ENCODE results near the gene ASTN1.

ASTN1 gene

GRCh38 chr1:177206831-177207355, 42.4 kb upstream of the ASTN1 start:
- Histone ChIP-seq H3K4me3 (replicated peaks; ENCODE audit: low read depth, low read length) (no peak overlapping the region), H3K27me3 (replicated peaks; ENCODE audit: control insufficient read depth, insufficient read depth, low read length) (peaks cover 1% of the 10 kb centered on the region; the same call in 1 of the 2 replicates), H3K36me3 (ENCODE audit: control insufficient read depth, insufficient read depth, low read length) (no peaks in the 10 kb centered on the region)
- no peak for DNase-seq (ENCODE audit: extremely low read depth, insufficient read length)
- no peak for TF ChIP-seq CTCF (IDR thresholded peaks at IDR 0.05; ENCODE audit: insufficient read depth, low read length, poor library complexity, severe bottlenecking)

GRCh38 chr1:177200290-177200689, 35.8 kb upstream of the ASTN1 start:
- Histone ChIP-seq H3K27me3 (replicated peaks; ENCODE audit: control insufficient read depth, insufficient read depth, low read length) (no peaks in the 10 kb centered on the region), H3K4me3 (replicated peaks; ENCODE audit: low read depth, low read length) (no peak overlapping the region), H3K36me3 (ENCODE audit: control insufficient read depth, insufficient read depth, low read length) (no peaks in the 10 kb centered on the region)
- no peak for TF ChIP-seq CTCF (IDR thresholded peaks at IDR 0.05; ENCODE audit: insufficient read depth, low read length, poor library complexity, severe bottlenecking)
- no peak for DNase-seq (ENCODE audit: extremely low read depth, insufficient read length)

GRCh38 chr1:177198243-177198642, 33.7 kb upstream of the ASTN1 start:
- no peak for TF ChIP-seq CTCF (IDR thresholded peaks at IDR 0.05; ENCODE audit: insufficient read depth, low read length, poor library complexity, severe bottlenecking)
- no peak for DNase-seq (ENCODE audit: extremely low read depth, insufficient read length)
- H3K27me3 ChIP-seq (replicated peaks; ENCODE audit: control insufficient read depth, insufficient read depth, low read length) = no peaks in the 10 kb centered on the region
- no peak overlapping the region for H3K4me3 ChIP-seq (replicated peaks; ENCODE audit: low read depth, low read length)
- no peaks in the 10 kb centered on the region for H3K36me3 ChIP-seq (ENCODE audit: control insufficient read depth, insufficient read depth, low read length)

- no peak for TF ChIP-seq CTCF (IDR thresholded peaks at IDR 0.05; ENCODE audit: insufficient read depth, low read length, poor library complexity, severe bottlenecking)
- Histone ChIP-seq H3K4me3 (replicated peaks; ENCODE audit: low read depth, low read length) (no peak overlapping the region), H3K36me3 (ENCODE audit: control insufficient read depth, insufficient read depth, low read length) (no peaks in the 10 kb centered on the region), H3K27me3 (replicated peaks; ENCODE audit: control insufficient read depth, insufficient read depth, low read length) (no peaks in the 10 kb centered on the region)
- DNase-seq (ENCODE audit: extremely low read depth, insufficient read length) = no peak
These were observed 25.9 kb upstream of the ASTN1 start for GRCh38 chr1:177190308-177190970.

- no peak for DNase-seq (ENCODE audit: extremely low read depth, insufficient read length)
These were observed 22.1 kb upstream of the ASTN1 start for GRCh38 chr1:177186639-177187038.

More at GRCh38 chr1:177186639-177187038, 22.1 kb upstream of the ASTN1 start:
- H3K36me3 ChIP-seq (ENCODE audit: control insufficient read depth, insufficient read depth, low read length) = no peaks in the 10 kb centered on the region
- H3K4me3 ChIP-seq (replicated peaks; ENCODE audit: low read depth, low read length) = no peak overlapping the region
- no peak for TF ChIP-seq CTCF (IDR thresholded peaks at IDR 0.05; ENCODE audit: insufficient read depth, low read length, poor library complexity, severe bottlenecking)
- peaks cover 1% of the 10 kb centered on the region; the same call in 1 of the 2 replicates for H3K27me3 ChIP-seq (replicated peaks; ENCODE audit: control insufficient read depth, insufficient read depth, low read length)

Data from GM06990 (cell line).